K562 (cell line): ENCODE data around the gene HCN3. TPM values are rescaled to one million over a fixed set of nuclear protein-coding genes. Genes with fewer than 3 reads are reported as not detected.

Source experiments
- CAMTA2 ChIP-seq: fragments of 250-450 bp; sonication (Bioruptor Pico); conservative IDR thresholded peaks from 2 replicates; pipeline ENCODE4 v1.5.1; 2022
- CHD4 ChIP-seq: fragments of 200-600 bp; sonication (generic); IDR thresholded peaks from 3 replicates; pipeline ENCODE4 v1.6.1; 2012; ENCODE audit warnings: low read depth, mild to moderate bottlenecking, mixed read lengths, low read length, inconsistent platforms; ENCODE audit not compliant: insufficient read depth, insufficient replicate concordance, poor library complexity, severe bottlenecking
- E4F1 ChIP-seq: fragments of 250-450 bp; sonication (Bioruptor Pico); IDR thresholded peaks from 2 replicates; pipeline ENCODE4 v1.5.0; 2021; ENCODE audit warnings: mild to moderate bottlenecking, borderline replicate concordance
- HBP1 ChIP-seq: fragments of 450-650 bp; formaldehyde crosslinking; IDR thresholded peaks from 2 replicates; pipeline ENCODE4 v1.4.0; 2022; ENCODE audit warnings: missing genetic modification characterization
- HOXB6 ChIP-seq: fragments of 250-450 bp; sonication (Bioruptor Pico); IDR thresholded peaks from 2 replicates; pipeline ENCODE4 v1.5.1; 2022; ENCODE audit warnings: mild to moderate bottlenecking, borderline replicate concordance
- POLR2A ChIP-seq: fragments of 450-650 bp; conservative IDR thresholded peaks from 2 replicates; pipeline ENCODE4 v1.6.1; 2016
- POLR2AphosphoS5 ChIP-seq: IDR thresholded peaks from 2 replicates; pipeline ENCODE4 v1.6.1; 2011; ENCODE audit warnings: mild to moderate bottlenecking, low read depth, low read length, moderate library complexity; ENCODE audit not compliant: control insufficient read depth, insufficient read depth
- PREB ChIP-seq: sonication (generic); formaldehyde crosslinking; IDR thresholded peaks from 2 replicates; pipeline ENCODE4 v1.8.1; 2023; ENCODE audit warnings: mild to moderate bottlenecking, missing genetic modification reagents
- RAD21 ChIP-seq, 2 experiments: fragments of 250-450 bp in 1 of 2; fragments of 450-650 bp in 1 of 2; sonication (Bioruptor Pico) in 1 of 2; formaldehyde crosslinking in 1 of 2; IDR thresholded peaks in 1 of 2; conservative IDR thresholded peaks in 1 of 2; 2 replicates each; pipeline versions ENCODE4 v1.4.0 to v1.8.0; 2020 to 2022; ENCODE audit warnings: mild to moderate bottlenecking in 2 of 2, moderate library complexity in 1 of 2
- RBBP5 ChIP-seq: fragments of 200-600 bp; sonication (generic); IDR thresholded peaks from 2 replicates; pipeline ENCODE4 v1.6.1; 2012; ENCODE audit warnings: borderline replicate concordance, mild to moderate bottlenecking, low read length, control low read depth, inconsistent platforms; ENCODE audit not compliant: insufficient read depth, poor library complexity, severe bottlenecking
- SOX6 ChIP-seq: fragments of 450-650 bp; IDR thresholded peaks from 2 replicates; pipeline ENCODE4 v1.6.1; 2014; ENCODE audit warnings: mild to moderate bottlenecking
- ZBTB12 ChIP-seq: fragments of 250-450 bp; sonication (Bioruptor Pico); IDR thresholded peaks from 2 replicates; pipeline ENCODE4 v1.4.0; 2020
- polyA plus RNA-seq, 8 experiments: library from polyadenylated mRNA; depleted of rRNA in 4 of 8; stranded (reverse) in 5 of 8; unstranded in 3 of 8; fragments of >200 nt; fragmentation: Nextera tagmentation in 2 of 8; fragmentation: Illumina TruSeq in 1 of 8; extraction: Ambion mirVana in 2 of 8; extraction: Trizol in 1 of 8; gene quantifications; 2 replicates each; pipeline versions ENCODE4 v1.2.1 to v1.2.3, GENCODE V29; 2011 to 2014; ENCODE audit warnings: inconsistent platforms in 1 of 8, missing spikeins in 1 of 8
- total RNA-seq, 7 experiments: library from RNA; depleted of rRNA in 6 of 7; stranded (reverse); fragments of >200 nt in 6 of 7; fragmentation: Illumina TruSeq in 2 of 7; extraction: Trizol in 2 of 7; gene quantifications; 2 replicates each; pipeline versions ENCODE4 v1.2.1 to v1.2.3, GENCODE V29; 2011 to 2021; ENCODE audit warnings: low replicate concordance in 1 of 7
- TF ChIP-seq, protein P1 (sequence below): sonication (generic); formaldehyde crosslinking; IDR thresholded peaks from 2 replicates; pipeline ENCODE4 v1.8.1; 2022; ENCODE audit warnings: missing genetic modification reagents
- TF ChIP-seq, protein P2 (sequence below), 2 experiments: fragments of 450-650 bp in 1 of 2; IDR thresholded peaks; 2 replicates each; pipeline ENCODE4 v1.6.1; 2011 to 2017; ENCODE audit warnings: low read depth in 2 of 2, antibody characterized with exemption in 1 of 2, borderline replicate concordance in 1 of 2, low read length in 1 of 2, mild to moderate bottlenecking in 1 of 2, mixed read lengths in 1 of 2; ENCODE audit not compliant: control insufficient read depth in 1 of 2
- TF ChIP-seq, protein P3 (sequence below): fragments of 250-450 bp; sonication (Bioruptor Pico); IDR thresholded peaks from 2 replicates; pipeline ENCODE4 v1.5.0; 2021

HCN3 gene
- total and polyA plus RNA-seq, 9 of the 15 experiments (the other 6 are each of a cell fraction or from before 2014, with no cell fraction given): 0.91 to 9.7 (median 3.9) TPM

DNA sequence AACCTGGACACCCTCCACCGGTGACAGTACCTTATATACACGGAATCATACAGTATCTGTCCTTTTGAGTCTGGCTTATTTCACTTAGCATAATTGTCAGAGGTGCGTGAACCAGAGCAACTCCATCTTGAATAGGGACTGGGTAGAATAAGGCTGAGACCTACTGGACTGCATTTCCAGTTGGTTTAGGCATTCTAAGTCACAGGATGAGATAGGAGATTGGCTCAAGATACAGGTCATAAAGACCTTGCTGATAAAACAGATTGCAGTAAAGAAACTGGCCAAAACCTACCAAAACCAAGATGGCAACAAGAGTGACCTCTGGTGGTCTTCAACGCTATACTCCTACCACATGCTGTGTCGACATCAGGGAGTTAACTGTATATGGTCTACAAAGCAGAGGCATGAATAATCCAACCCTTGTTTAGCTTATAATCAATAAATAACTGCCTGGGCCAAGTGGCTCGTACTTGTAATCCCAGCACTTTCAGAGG lies 30.0 kb downstream of the HCN3 start (continued):
- peak; percentile 88; the same call in 1 of the 2 replicates for TF ChIP-seq HBP1 (CRISPR knock-in tag)
- peak; percentile 84; the same call in 1 of the 2 replicates for TF ChIP-seq E4F1
- TF ChIP-seq RBBP5: no peak
- peak; percentile 85 for TF ChIP-seq ZBTB12 (CRISPR knock-in tag)
- peak; percentile 86 for TF ChIP-seq HOXB6 (CRISPR knock-in tag)
- TF ChIP-seq, protein P1, sequence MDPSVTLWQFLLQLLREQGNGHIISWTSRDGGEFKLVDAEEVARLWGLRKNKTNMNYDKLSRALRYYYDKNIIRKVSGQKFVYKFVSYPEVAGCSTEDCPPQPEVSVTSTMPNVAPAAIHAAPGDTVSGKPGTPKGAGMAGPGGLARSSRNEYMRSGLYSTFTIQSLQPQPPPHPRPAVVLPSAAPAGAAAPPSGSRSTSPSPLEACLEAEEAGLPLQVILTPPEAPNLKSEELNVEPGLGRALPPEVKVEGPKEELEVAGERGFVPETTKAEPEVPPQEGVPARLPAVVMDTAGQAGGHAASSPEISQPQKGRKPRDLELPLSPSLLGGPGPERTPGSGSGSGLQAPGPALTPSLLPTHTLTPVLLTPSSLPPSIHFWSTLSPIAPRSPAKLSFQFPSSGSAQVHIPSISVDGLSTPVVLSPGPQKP (CRISPR knock-in tag): no peak
- peak; percentile 74 to 86 for TF ChIP-seq RAD21 (CRISPR knock-in tag; conservative IDR thresholded peaks at IDR 0.05 in 1 of 2, IDR thresholded peaks at IDR 0.05 in 1 of 2)
- TF ChIP-seq, protein P2, sequence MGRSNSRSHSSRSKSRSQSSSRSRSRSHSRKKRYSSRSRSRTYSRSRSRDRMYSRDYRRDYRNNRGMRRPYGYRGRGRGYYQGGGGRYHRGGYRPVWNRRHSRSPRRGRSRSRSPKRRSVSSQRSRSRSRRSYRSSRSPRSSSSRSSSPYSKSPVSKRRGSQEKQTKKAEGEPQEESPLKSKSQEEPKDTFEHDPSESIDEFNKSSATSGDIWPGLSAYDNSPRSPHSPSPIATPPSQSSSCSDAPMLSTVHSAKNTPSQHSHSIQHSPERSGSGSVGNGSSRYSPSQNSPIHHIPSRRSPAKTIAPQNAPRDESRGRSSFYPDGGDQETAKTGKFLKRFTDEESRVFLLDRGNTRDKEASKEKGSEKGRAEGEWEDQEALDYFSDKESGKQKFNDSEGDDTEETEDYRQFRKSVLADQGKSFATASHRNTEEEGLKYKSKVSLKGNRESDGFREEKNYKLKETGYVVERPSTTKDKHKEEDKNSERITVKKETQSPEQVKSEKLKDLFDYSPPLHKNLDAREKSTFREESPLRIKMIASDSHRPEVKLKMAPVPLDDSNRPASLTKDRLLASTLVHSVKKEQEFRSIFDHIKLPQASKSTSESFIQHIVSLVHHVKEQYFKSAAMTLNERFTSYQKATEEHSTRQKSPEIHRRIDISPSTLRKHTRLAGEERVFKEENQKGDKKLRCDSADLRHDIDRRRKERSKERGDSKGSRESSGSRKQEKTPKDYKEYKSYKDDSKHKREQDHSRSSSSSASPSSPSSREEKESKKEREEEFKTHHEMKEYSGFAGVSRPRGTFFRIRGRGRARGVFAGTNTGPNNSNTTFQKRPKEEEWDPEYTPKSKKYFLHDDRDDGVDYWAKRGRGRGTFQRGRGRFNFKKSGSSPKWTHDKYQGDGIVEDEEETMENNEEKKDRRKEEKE (IDR thresholded peaks at IDR 0.05; ENCODE audit: borderline replicate concordance in 1 of 2, control insufficient read depth in 1 of 2, low read depth in 2 of 2, low read length in 1 of 2): no peak
- TF ChIP-seq POLR2AphosphoS5: no peak
- TF ChIP-seq SOX6: no peak
- TF ChIP-seq, protein P3, sequence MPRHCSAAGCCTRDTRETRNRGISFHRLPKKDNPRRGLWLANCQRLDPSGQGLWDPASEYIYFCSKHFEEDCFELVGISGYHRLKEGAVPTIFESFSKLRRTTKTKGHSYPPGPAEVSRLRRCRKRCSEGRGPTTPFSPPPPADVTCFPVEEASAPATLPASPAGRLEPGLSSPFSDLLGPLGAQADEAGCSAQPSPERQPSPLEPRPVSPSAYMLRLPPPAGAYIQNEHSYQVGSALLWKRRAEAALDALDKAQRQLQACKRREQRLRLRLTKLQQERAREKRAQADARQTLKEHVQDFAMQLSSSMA (CRISPR knock-in tag): no peak
- TF ChIP-seq CAMTA2 (CRISPR knock-in tag): no peak
- no peak for TF ChIP-seq POLR2A
- TF ChIP-seq PREB (CRISPR knock-in tag): no peak
- TF ChIP-seq CHD4: no peak
